ENCODE measurements around the gene AGTRAP. TPM values are rescaled to one million over a fixed set of nuclear protein-coding genes. Genes with fewer than 3 reads are reported as not detected.

AGTRAP gene
- total and polyA plus RNA-seq, 2 donors: 21.4 to 81.8 TPM

DNA sequence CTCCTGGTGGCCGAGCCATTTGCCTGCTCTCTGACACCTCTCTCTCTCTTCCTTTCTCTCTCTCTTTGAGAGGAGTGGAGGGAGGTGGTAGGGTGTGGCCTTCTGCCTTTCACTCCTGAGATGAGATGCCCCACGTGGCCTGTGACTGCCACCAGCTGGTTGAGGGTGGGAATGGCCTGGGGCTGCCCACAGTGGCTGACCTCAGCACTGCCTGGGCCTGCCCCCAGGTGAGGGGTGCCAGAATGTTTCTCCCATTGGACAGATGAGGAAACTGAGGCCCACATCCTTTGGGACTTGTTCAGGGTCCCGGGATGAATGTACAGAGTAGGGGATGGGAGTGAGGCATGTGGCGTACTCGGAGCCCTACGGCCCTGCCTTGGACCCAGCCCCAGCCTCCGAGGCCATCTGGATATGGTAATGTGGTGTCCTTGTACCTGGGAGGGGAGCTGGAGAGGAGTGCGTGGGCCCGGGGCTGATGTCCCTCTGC, 13.3 kb downstream of the AGTRAP start:
- no peaks in the 10 kb centered on the region for H3K36me3 ChIP-seq (ENCODE audit: insufficient read depth)
- 84% methylated on average over 9 of the region's 9 CpGs for WGBS

DNA sequence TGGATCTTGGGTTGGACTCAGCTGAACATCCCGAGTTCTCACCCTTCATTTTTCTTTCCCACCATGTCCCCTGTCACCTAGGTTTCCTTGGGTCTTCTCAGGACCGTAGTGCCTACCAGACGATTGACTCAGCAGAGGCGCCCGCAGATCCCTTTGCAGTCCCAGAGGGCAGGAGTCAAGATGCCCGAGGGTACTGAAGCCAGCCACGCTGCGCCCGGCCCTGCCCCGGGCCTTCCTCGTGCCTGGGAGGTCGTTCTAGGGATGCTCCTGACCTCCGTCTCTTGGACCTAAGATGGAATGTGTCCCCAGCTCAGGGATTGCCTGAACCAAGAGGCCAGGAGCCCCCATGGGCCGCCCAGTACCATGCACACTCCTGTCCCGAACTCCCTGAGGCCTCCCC, 14.1 kb downstream of the AGTRAP start:
- WGBS: 93% methylated on average over 15 of the region's 15 CpGs
- Histone ChIP-seq H3K27ac (ENCODE audit: low read depth) (no peak overlapping the region), H3K36me3 (ENCODE audit: insufficient read depth) (no peaks in the 10 kb centered on the region), H3K4me1 (ENCODE audit: insufficient read depth) (no peaks in the 10 kb centered on the region), H3K4me3 (ENCODE audit: low read depth, low read length) (no peak overlapping the region)
- no peak for DNase-seq (ENCODE audit: extremely low spot score)

More for the DNA sequence above, 13.3 kb downstream of the AGTRAP start:
- Histone ChIP-seq H3K4me3 (ENCODE audit: low read depth, low read length) (no peak overlapping the region), H3K4me1 (ENCODE audit: insufficient read depth) (no peaks in the 10 kb centered on the region), H3K27ac (ENCODE audit: low read depth) (no peak overlapping the region)
- no peak for DNase-seq (ENCODE audit: extremely low spot score)

DNA sequence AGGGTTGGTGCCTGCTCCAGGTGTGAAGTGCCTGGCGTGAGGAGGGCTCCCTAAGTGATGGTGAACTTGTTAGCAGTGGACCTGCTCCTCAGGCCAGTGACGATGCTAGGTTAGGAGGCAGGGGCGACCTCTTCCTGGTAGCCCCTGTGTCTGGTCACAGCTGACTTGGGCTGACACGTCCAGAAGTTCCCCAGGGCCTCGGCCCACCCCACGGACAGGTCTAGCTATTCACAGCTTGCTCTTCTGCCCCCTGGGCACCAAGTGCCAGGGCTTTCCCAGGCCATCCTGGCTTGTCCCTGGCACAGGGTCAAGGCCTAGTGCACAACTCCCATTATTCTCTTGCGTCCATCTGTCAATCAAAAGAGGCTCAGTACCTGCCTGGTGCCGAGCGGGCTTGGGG, 15.2 kb downstream of the AGTRAP start:
- Histone ChIP-seq H3K4me1 (ENCODE audit: insufficient read depth) (no peaks in the 10 kb centered on the region), H3K36me3 (ENCODE audit: insufficient read depth) (no peaks in the 10 kb centered on the region), H3K27ac (ENCODE audit: low read depth) (no peak overlapping the region), H3K4me3 (ENCODE audit: low read depth, low read length) (no peak overlapping the region)
- WGBS: 86% methylated on average over 9 of the region's 9 CpGs
- DNase-seq (ENCODE audit: extremely low spot score): no peak

DNA sequence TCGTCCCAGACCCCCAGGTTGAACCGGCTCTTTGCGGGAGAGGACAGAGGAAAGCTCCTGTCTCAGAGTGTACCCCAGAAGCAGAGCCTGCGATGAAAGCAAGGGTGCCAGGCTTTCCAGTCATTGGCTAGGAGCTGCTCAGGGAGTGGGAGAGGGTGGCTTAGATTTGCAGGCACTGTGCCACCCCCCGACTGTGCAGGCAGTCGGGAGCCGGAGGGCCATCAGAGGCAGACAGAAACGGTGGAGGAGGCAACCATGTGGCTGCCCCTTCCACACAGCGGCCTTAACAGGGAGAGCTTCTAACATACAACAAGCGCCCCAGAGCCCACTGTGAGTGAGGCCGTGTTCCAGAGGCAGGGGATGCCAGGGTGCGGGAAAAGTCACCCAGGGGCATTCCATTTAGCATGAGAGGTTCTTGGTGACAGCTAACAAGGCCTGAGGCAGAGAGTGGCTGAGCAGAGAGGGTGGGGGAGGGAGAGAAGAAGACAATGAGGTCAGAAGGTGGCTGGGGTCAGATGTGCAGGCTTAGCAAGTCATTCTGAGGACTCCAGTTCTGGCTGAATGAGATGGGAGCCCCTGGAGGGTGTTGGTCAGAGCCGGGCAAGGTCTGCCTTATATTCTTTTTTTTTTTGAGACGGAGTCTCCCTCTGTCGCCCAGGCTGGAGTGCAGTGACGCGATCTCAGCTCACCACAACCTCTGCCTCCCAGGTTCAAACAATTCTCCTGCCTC, 16.6 kb downstream of the AGTRAP start:
- no peaks in the 10 kb centered on the region for H3K4me1 ChIP-seq (ENCODE audit: insufficient read depth)
- no peak for DNase-seq (ENCODE audit: extremely low spot score)

DNA sequence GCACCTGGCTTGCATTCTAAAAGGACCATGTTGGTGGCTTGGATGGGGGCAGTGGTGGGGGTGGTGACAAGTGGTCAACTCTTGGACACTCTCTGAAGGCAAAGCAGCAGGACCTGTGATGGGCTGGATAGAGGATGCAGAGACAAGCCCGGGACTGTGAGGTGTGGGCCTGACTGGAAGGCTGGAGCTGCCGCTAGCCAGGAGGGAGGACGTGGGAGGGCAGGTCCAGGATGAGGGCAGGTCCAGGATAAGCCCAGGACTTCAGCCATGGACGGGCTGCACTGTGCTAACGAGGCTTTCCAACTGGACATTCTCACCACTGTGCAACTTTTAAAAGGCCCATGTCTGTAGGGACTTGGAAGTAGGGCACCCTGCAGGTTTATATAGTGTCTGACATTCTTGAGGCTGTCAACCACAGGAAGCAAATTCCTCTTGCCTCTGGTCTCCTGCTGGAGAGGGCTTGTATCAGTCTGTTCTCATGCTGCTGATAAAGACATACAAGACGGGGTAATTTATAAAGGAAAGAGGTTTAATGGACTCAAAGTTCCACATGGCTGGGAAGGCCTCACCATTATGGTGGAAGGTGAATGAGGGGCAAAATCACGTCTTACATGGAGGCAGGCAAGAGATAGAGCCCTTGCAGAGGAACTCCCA, 17.7 kb downstream of the AGTRAP start:
- 47% methylated on average over 7 of the region's 7 CpGs for WGBS
- no peak for DNase-seq (ENCODE audit: extremely low spot score)

More for the DNA sequence above, 16.6 kb downstream of the AGTRAP start:
- Histone ChIP-seq H3K27ac (ENCODE audit: low read depth) (no peak overlapping the region), H3K4me3 (ENCODE audit: low read depth, low read length) (no peak overlapping the region), H3K36me3 (ENCODE audit: insufficient read depth) (no peaks in the 10 kb centered on the region)
- WGBS: 54% methylated on average over 17 of the region's 17 CpGs

DNA sequence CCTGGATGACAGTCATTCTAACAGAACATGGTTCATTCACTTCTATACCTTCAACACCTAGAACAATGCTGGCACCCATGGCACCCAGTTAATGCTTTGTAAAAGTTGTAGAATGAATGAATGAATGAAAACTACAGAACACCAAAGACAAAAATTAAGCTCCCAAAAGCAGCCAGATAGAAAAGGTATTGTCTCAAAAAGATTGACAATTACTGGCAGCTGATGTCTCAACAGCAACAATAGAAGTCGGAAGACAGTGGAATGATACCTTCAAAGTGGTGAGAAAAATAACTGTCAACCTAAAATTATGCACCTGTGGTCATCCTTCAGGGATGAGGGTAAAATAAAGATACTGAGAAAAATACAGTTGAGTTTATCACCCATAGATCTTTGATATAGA, 21.1 kb downstream of the AGTRAP start:
- no peak for DNase-seq (ENCODE audit: extremely low spot score)
- Histone ChIP-seq H3K4me1 (ENCODE audit: insufficient read depth) (no peaks in the 10 kb centered on the region), H3K36me3 (ENCODE audit: insufficient read depth) (no peaks in the 10 kb centered on the region), H3K27ac (ENCODE audit: low read depth) (no peak overlapping the region), H3K4me3 (ENCODE audit: low read depth, low read length) (no peak overlapping the region)
- 90% methylated on average over 1 of the region's 1 CpG for WGBS

More for the DNA sequence above, 17.7 kb downstream of the AGTRAP start:
- Histone ChIP-seq H3K36me3 (ENCODE audit: insufficient read depth) (no peaks in the 10 kb centered on the region), H3K4me1 (ENCODE audit: insufficient read depth) (no peaks in the 10 kb centered on the region), H3K4me3 (ENCODE audit: low read depth, low read length) (no peak overlapping the region), H3K27ac (ENCODE audit: low read depth) (no peak overlapping the region)

DNA sequence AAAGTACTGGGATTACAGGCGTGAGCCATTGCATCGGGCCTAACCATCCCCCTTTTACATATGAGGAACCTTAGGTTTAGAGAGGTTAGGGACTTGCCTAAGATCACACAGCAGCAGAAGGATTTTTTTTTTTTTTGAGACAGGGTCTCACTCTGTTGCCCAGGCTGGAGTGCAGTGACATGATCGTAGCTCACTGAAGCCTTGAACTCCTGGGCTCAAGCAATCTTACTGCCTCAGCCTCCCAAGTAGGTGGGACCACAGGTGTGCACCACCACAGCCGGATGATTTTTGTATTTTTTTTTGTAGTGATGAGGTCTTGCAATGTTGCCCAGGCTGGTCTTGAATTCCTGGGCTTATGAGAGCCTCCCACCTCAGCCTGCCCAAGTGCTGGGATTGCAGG, 23.9 kb downstream of the AGTRAP start:
- no peak for DNase-seq (ENCODE audit: extremely low spot score)
- Histone ChIP-seq H3K27ac (ENCODE audit: low read depth) (no peak overlapping the region), H3K4me1 (ENCODE audit: insufficient read depth) (no peaks in the 10 kb centered on the region), H3K36me3 (ENCODE audit: insufficient read depth) (no peaks in the 10 kb centered on the region), H3K4me3 (ENCODE audit: low read depth, low read length) (no peak overlapping the region)
- WGBS: 88% methylated on average over 4 of the region's 4 CpGs

DNA sequence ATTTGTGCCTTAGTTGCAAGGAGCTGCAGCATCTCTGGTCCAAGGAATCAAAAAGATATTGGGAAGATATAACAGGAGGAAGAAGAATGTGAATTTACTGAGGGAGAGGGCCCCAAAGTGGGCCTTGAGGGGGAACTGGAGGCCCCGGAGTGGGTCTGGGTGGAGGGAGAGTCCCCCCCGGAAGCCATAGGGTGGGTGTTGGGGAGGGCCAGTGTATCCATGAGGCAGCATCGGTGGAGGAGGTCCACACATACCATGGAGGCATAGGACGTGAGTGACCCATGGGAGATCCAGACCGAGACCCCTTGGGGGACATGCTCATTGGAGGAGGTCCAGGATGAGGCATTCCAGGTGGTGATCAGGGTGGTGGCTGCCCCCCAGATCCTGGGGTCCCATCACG, 25.3 kb downstream of the AGTRAP start:
- DNase-seq (ENCODE audit: extremely low spot score): no peak
- 81% methylated on average over 6 of the region's 6 CpGs for WGBS

DNA sequence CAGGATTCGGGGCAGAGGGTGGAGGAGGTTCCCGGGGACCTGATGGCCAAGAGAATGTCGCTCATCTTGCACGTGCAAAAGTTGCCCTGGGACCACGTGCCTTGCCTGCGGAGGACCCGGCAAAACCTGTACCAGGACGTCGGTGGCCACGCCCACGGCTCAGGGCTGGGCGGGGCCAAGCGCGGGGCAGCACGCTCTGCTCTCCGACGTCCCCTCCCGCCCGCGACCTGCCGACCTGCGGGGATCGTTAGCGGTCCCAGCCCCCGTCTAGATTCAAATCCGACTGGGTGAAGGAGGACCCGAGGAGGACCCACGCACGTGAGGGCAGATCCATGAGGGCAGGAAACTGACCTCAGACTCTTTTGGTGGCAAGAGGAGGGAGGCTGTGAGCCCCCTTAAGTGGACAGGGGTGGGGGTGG, 26.1 kb downstream of the AGTRAP start, which contains the start of gene C1orf167:
TSS of gene C1orf167 (plus strand) at position 206 of the 419 bp plus-strand sequence. CDS start 2,208 bp downstream, outside the sequence.
- Histone ChIP-seq H3K4me3 (ENCODE audit: low read depth, low read length) (no peak within 1 kb of the TSS), H3K27ac (ENCODE audit: low read depth) (no peak within 1 kb of the TSS), H3K36me3 (ENCODE audit: insufficient read depth) (no peaks in the 10 kb centered on the region), H3K4me1 (ENCODE audit: insufficient read depth) (no peaks in the 10 kb centered on the region)
- DNase-seq (ENCODE audit: extremely low spot score): no peak
- WGBS: 6% methylated on average over 29 of the region's 29 CpGs

More for the DNA sequence above, 25.3 kb downstream of the AGTRAP start:
- no peak overlapping the region for H3K4me3 ChIP-seq (ENCODE audit: low read depth, low read length)
- H3K36me3 ChIP-seq (ENCODE audit: insufficient read depth): no peaks in the 10 kb centered on the region
- H3K4me1 ChIP-seq (ENCODE audit: insufficient read depth): no peaks in the 10 kb centered on the region
- H3K27ac ChIP-seq (ENCODE audit: low read depth): no peak overlapping the region

DNA sequence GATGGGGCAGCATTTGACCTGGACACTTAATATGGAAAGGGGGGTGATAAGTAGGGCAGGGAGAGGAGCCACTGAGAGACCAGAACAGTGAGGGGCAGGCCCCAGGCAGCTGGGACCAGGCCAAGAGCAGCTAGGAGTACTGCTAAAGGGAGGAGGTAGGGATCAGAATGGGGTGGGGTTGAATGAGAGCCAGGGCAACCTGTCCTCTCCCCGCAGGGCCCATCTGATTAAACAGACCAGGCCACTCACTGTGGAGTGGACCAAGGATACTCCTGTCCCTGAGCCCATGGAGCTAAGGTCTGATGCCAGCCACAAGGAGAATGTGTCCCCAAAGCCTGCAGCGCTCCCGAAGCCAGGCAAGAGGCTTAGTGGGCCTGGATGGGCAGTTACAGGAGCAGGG, 28.2 kb downstream of the AGTRAP start:
- Histone ChIP-seq H3K36me3 (ENCODE audit: insufficient read depth) (no peaks in the 10 kb centered on the region), H3K4me3 (ENCODE audit: low read depth, low read length) (no peak overlapping the region), H3K27ac (ENCODE audit: low read depth) (no peak overlapping the region), H3K4me1 (ENCODE audit: insufficient read depth) (no peaks in the 10 kb centered on the region)
- DNase-seq (ENCODE audit: extremely low spot score): no peak
- 77% methylated on average over 3 of the region's 3 CpGs for WGBS

DNA sequence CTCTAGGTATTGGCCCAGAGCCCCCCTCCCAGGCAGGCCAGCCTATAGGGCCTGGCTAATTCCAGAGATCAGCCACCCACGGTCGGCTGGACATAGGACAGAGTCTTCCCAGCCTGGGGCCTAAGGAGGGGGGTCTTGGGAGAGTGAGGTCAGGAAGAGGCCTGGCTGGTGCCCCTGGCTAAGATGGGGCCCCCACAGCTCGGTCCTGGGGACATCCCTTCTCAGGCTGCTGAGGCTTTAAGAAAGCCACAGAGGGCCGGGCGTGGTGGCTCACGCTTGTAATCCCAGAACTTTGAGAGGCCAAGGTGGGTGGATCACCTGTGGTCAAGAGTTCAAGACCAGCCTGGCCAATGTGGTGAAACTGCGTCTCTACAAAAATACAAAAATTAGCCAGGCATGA, 28.6 kb downstream of the AGTRAP start:
- Histone ChIP-seq H3K36me3 (ENCODE audit: insufficient read depth) (no peaks in the 10 kb centered on the region), H3K4me3 (ENCODE audit: low read depth, low read length) (no peak overlapping the region), H3K4me1 (ENCODE audit: insufficient read depth) (no peaks in the 10 kb centered on the region), H3K27ac (ENCODE audit: low read depth) (no peak overlapping the region)
- DNase-seq (ENCODE audit: extremely low spot score): no peak
- 76% methylated on average over 7 of the region's 7 CpGs for WGBS

DNA sequence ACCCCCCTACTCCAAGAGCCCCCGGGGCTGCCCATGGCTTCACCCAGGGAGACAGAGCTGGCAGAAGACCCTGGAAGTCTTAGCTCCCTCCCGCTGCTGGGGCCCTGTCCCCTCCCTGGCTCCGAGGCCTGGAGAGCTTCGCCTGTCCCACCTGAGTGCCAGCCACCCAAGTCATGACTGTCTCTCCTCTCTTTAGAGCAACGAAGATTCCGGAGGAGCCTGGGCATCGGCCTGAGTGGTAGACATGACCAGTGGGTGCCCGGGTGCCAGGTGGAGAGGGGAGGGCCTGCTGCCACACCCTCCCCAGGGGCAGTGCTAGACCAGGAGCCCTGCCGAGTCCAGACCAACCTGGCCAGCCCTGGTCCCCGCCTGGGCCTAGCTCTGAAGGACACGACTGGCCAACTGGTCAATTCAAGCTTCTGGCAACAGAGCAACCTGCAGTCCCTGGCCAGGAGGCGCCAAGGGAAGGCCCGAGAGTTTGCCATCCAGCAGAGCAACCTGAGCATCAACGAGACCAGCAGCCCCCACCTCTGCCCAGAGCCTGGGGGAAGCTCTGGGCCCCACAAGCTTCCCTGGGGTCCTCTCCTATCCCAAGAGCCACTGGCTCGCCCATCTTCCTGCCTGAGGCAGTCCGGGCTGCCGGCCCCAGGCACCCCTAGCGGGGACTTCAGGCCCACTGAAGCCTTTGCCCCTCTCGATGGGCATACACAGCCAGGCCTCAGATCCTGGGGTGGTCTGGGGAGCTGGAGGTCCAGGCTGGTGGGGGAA, 29.9 kb downstream of the AGTRAP start:
- Histone ChIP-seq H3K4me3 (ENCODE audit: low read depth, low read length) (no peak overlapping the region), H3K27ac (ENCODE audit: low read depth) (no peak overlapping the region), H3K4me1 (ENCODE audit: insufficient read depth) (no peaks in the 10 kb centered on the region), H3K36me3 (ENCODE audit: insufficient read depth) (no peaks in the 10 kb centered on the region)
- no peak for DNase-seq (ENCODE audit: extremely low spot score)
- WGBS: 85% methylated on average over 19 of the region's 19 CpGs

DNA sequence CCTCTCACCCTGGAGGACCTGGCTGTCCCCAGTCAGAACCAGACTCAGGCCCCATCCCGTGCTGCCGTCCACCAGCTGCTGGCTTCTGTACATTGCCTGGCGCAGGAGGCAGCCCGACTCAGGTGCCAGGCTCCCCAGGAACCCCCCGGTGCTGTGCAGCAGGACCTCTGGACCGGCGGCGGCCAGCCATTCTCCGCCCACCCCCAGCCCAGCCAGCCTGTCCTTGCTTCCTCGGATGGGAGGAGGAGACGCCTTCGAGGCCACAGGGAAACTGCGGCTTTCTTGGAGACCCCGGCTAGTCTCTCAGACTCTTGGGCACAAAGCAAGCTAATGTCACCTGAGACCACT, 30.5 kb downstream of the AGTRAP start:
- H3K36me3 ChIP-seq (ENCODE audit: insufficient read depth): no peaks in the 10 kb centered on the region
- no peak overlapping the region for H3K27ac ChIP-seq (ENCODE audit: low read depth)
- 71% methylated on average over 14 of the region's 14 CpGs for WGBS
- no peak for DNase-seq (ENCODE audit: extremely low spot score)
- no peak overlapping the region for H3K4me3 ChIP-seq (ENCODE audit: low read depth, low read length)
- H3K4me1 ChIP-seq (ENCODE audit: insufficient read depth): no peaks in the 10 kb centered on the region

All from urinary bladder (tissue), 4 donors.